ENCODE data around the gene KRT35.

Gene KRT35

GRCh38 chr17:41481036-41481435 is at the start of gene KRT35:
KRT35 (minus strand) TSS chr17:41481151; CDS start chr17:41481097, 54 bp downstream.
- DNase-seq, result no peak

DNA sequence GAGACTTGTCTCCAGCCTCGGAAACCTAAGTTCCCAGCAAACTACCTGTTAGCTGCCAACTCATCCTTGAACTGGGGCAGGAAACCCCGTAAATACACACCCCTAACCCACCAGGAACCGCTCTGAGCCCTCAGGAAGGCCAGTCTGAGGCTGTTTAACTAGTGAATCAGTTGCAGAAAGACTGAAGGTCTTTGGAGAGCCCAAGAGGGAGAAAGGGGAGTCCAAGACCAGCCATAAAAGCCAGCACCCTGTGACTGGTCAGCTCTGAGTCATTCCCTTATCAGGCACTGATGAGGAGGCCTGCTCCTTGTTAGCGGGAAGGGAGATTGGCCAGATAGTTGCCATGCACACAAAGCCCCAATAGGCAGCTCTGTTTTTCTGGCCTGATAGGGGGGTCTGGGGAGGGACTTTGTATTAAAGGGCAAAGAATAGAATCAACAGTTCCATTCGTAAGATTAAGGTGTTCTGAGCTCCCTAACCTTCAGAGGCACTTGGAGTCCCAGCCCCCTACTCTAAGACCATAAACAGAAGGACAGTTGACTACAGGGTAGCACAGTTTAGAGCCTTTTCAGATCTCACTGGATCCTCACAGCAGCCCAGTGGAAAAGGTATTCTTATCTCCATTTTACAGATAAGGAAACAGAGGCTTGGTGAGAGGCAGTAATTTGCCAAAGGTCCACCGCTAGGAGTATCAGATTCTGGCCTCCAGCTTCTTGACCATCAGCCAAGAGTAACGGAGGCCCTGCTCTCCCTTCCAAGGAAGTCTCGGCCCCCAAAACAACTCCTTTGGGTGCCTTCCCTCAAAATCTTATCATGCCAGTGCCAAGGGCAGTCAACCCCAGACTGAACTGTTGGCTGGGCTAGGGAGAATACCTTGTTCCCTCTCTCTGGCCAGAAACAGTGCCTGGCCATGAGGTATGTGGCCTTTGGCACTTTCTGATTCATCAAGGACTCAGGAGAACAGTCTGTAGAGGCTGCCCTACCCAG is 49.4 kb upstream of the KRT35 start:
- DNase-seq, result no peak

DNA sequence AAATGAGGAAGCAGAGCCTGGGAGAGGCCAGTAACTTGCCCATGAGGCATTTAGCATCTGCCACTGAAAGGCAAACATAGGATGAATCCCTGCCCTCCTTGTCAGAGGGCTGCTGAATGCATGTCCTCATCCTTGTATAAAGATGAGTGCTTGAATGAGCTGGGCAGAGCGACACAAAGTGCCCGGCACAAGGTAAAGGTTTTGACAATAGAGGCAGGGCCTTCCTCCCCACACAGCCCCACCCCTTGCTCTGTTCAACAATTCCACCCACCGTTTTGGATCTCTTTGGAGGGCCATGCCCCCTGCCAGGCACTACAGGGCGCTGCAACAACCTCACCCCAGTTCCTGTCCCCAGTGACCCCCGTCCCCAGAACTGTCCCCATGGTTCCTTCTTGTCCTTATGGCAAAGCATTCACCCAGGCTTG is 48.6 kb upstream of the KRT35 start:
- DNase-seq, result no peak

GRCh38 chr17:41528959-41529353 is 48.0 kb upstream of the KRT35 start:
- DNase-seq, result no peak

DNA sequence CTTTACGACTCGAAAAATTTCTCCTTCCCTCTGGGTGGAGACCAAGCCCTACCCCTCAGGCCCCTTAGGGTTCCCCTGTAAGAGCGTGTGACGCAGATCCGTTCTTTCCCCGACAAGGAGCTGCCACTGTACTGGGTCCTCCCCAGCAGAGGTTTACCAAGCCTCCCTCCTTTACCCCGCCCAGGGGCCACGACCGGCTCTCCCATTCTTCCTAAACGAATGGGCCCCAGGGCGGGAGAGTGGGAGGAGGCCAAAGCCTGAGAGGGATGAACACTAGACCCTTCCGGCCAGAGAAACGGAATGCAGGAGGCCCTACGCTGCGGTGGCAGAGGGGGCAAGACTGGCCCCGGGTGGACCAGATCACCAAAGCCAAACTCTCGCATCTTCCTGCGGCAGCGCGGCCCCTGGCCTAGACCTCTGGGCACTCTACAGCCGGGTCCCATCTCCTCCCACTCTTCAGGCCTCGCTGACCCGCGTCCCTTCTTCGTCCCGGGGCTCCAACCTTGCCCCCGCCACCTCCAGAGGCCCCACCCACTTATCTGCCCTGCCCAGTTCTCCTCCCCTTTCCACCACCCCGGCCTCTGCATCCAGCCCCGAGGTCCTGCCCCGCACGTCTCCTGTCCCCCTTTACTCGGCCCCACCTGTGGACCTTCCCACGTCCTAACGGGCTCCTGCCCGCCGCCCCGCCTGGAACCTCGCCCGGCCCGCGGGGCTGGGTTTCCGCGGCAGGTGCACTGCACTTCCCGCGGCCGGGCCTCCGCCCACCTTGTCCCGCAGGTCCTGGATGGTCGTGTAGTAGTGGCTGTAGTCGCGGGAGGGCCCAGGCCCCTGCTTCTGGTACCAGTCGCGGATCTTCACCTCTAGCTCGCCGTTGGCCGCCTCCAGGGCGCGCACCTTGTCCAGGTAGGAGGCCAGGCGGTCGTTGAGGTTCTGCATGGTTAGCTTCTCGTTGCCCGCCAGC is 46.4 kb upstream of the KRT35 start:
- no peak for DNase-seq

DNA sequence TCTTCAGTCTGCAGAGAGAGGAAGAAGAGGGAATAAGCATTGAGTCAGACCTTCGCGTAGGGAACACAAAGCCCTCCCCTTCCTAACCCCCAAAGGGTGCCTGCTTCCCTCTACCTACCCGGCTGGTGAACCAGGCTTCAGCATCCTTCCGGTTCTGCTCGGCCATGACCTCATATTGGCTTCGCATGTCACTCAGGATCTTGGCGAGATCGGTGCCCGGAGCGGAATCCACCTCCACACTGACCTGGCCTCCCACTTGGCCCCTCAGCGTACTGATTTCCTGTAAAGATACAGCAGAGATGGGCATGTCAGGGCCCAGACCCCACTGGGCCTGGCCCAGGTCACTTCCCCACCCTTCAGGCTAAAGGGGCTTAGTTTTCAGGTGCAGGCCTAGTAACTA is 43.3 kb upstream of the KRT35 start:
- no peak for DNase-seq

DNA sequence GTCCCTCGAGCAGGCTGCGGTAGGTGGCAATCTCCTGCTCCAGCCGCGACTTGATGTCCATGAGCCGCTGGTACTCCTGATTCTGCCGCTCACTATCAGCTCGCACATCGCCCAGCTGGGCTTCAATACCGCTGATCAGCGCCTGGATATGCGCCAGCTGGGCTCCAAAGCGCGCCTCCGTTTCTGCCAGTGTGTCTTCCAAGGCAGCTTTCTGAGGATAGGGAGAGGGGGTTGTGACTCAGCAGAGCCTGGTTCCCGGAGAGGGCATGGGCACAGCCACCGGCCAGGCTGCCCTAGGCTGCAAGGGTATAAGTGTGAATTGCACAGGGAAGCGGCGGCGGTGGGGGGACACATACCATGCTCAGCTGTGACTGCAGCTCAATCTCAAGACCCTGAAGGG is 42.8 kb upstream of the KRT35 start:
- no peak for DNase-seq

DNA sequence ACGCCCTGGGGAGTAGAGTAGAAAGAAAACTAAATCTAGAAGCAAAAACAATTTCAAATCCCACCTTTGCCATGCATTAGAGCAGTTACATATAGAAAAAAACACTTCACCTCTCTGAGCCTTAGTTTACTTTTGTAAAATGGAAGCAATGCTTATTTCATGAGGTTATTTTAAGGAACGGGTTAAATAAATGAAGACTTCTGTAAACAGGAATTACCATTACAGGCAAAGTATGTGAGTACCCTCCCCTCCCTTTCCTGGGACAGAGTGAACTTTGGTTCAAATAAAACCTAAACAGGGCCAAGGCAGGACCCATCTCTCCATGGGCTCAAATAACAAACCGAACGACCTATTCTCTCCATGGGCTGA is 42.3 kb upstream of the KRT35 start:
- no peak for DNase-seq

- no peak for DNase-seq
Observed at GRCh38 chr17:41522301-41523224, 41.6 kb upstream of the KRT35 start.

DNA sequence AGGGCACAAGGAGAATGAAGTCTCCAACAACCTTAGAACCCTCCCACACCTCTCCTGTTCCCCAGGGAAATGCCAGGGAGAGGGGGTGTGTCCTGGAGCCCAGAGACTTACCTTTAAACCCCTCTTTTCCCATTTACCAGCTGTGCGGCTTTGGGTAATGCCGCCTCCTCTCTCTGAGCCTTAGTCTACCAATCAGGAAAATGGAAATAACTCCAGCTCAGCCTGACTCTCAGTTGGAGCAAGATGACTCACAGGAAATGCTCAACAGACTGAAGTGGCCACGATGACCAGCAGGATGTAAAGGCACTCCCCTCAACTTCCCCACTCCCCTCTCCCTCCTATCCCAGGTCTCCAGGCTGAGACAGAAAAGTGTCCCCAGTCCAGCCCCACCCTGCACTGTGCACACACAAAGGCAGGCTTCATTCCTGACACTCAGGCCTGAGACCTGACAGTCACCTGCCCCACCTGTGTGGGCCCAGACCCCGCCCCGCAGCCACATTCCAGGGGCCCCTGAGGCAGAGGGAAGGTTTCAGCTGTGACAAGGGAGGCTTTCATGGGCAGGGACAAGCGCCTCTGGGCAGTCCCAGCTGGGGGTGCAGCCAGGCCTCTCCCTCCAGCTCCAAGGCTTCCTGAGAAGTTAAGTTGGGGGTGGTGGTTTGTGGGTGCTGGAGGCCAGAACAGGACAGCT is 40.8 kb upstream of the KRT35 start:
- no peak for DNase-seq

- no peak for DNase-seq
Observed at GRCh38 chr17:41520821-41521521, 40.0 kb upstream of the KRT35 start.

GRCh38 chr17:41519501-41520224 is 38.7 kb upstream of the KRT35 start:
- DNase-seq, result no peak

GRCh38 chr17:41518789-41519449 is 38.0 kb upstream of the KRT35 start, which contains the start of gene KRT15:
KRT15 (minus strand) TSS chr17:41518890; CDS start chr17:41518827, 63 bp downstream.
- DNase-seq, result no peak

DNA sequence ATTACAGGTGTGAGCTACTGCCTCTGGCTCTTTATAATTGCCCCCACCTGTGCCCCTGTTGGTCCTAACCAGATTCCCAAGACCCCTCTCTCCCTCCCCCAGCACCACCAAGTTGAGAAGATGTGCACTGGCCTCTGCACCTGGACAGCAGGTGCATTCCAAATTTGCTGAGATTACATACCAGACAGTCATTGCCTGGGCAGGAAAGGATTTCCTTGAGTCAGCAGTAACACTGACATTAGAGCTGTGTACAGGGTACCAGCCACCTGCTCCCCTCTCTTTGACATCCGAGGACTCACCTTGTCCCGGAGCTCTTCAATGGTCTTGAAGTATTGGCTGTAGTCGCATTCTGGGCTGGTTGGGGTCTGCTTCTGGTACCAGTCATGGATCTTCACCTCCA is 37.1 kb upstream of the KRT35 start:
- DNase-seq, result no peak

- DNase-seq, result no peak
Observed at GRCh38 chr17:41516830-41517283, 35.9 kb upstream of the KRT35 start.

GRCh38 chr17:41516147-41516829 is 35.3 kb upstream of the KRT35 start:
- DNase-seq, result no peak

DNA sequence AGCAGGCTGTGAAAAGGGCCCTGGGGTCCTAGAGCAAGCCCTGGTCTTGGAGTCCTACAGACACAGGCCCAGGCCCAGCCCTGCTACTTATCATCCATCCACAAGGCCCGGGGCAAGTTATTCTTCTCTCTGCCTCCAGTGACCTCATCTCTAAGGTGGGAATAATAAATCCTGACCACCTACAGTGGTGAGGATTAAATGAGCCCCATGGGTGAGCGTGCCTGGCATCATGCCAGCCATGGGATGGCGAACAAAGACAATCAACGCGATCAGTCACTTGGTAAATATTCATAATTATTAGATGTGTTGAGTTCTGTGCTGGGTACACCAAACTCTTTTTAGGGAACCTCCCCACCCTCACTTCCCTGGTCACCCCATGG is 32.2 kb upstream of the KRT35 start:
- DNase-seq, result no peak

DNA sequence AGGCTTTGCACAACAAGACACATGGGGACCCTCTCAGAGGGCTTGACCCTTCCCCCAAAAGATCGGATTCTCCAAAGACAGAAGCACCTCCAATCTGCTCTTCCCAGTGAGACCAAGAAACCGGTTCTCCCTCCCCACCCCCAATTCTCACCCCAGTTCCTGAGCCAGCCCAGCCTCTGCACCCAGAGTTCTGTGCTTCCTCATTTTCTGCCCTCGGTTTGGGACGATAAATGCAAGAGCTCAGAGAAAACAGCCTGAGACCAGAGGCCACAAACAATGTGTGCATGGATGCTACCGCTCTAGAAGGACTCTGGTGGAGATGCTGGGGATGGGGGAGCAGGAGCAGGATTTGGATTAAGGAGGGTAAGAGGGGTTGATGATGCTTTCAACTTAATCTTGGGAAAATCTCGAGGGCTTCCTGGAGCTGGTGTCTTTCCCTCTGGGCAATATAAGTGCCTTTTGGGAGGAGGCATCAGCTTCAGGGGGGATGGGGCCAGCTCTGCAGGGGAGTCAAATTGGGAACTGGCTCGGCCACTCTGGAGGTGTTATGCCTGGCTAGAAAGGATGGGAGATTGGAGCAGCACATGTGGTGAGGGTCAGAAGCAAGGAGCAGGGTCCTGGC is 31.7 kb upstream of the KRT35 start:
- no peak for DNase-seq

- no peak for DNase-seq
Observed at GRCh38 chr17:41511716-41512115, 30.8 kb upstream of the KRT35 start.
